Spleen (tissue), 11 donors: ENCODE data around the gene RASSF7. TPM values are rescaled to one million over a fixed set of nuclear protein-coding genes. Genes with fewer than 3 reads are reported as not detected.

ENCODE experiments used
- DNase-seq: peaks from one replicate; pipeline ENCODE4 v3.0.0-alpha.2; 2020
- H3K27ac ChIP-seq, 8 donors: fragments of 200-600 bp; sonication (generic) in 7 of 8; 1 replicate in 4 of 8; 2 replicates in 4 of 8; pipeline versions ENCODE4 v1.5.0 to v1.8.0; 2016 to 2021; ENCODE audit warnings: inconsistent platforms in 4 of 8, mild to moderate bottlenecking in 4 of 8, moderate library complexity in 1 of 8
- H3K27me3 ChIP-seq, 7 donors: fragments of 200-600 bp; sonication (generic) in 6 of 7; replicated peaks in 1 of 7; 1 replicate in 4 of 7; 2 replicates in 3 of 7; pipeline versions ENCODE4 v1.5.0 to v1.8.0; 2016 to 2021; ENCODE audit warnings: inconsistent platforms in 3 of 7, mild to moderate bottlenecking in 1 of 7
- H3K36me3 ChIP-seq, 6 donors: fragments of 200-600 bp; sonication (generic) in 5 of 6; 1 replicate in 4 of 6; 2 replicates in 2 of 6; pipeline versions ENCODE4 v1.5.0 to v1.8.0; 2016 to 2021; ENCODE audit warnings: inconsistent platforms in 2 of 6
- H3K4me1 ChIP-seq, 6 donors: fragments of 200-600 bp; sonication (generic) in 5 of 6; 1 replicate in 3 of 6; 2 replicates in 3 of 6; pipeline versions ENCODE4 v1.5.0 to v1.8.0; 2016 to 2021; ENCODE audit warnings: inconsistent platforms in 3 of 6
- H3K4me3 ChIP-seq, 8 donors: fragments of 200-600 bp; sonication (generic) in 7 of 8; 1 replicate in 4 of 8; 2 replicates in 4 of 8; pipeline versions ENCODE4 v1.5.0 to v1.8.0; 2016 to 2021; ENCODE audit warnings: inconsistent platforms in 4 of 8, mild to moderate bottlenecking in 4 of 8, moderate library complexity in 2 of 8
- H3K9me3 ChIP-seq, 8 donors: fragments of 200-600 bp; sonication (generic) in 7 of 8; 1 replicate in 4 of 8; 2 replicates in 4 of 8; pipeline versions ENCODE4 v1.5.0 to v1.8.0; 2016 to 2021; ENCODE audit warnings: inconsistent platforms in 4 of 8
- CTCF ChIP-seq, 11 experiments: fragments of 200-600 bp in 7 of 11; fragments of 450-650 bp in 4 of 11; sonication (generic) in 4 of 11; IDR thresholded peaks in 8 of 11; conservative IDR thresholded peaks in 3 of 11; 1 replicate in 7 of 11; 2 replicates in 4 of 11; pipeline versions ENCODE4 v1.4.0 to v1.8.0; 2016 to 2021; ENCODE audit warnings: antibody characterized with exemption in 11 of 11, inconsistent platforms in 4 of 11, mild to moderate bottlenecking in 1 of 11
- POLR2A ChIP-seq, 3 donors: fragments of 450-650 bp; IDR thresholded peaks; one replicate each; pipeline ENCODE4 v1.5.1; 2017; ENCODE audit warnings: antibody characterized with exemption in 3 of 3, mild to moderate bottlenecking in 1 of 3
- POLR2AphosphoS5 ChIP-seq, 3 donors: sonication (generic); formaldehyde crosslinking; IDR thresholded peaks; one replicate each; pipeline ENCODE4 v1.5.1; 2017; ENCODE audit warnings: antibody characterized with exemption in 3 of 3
- WGBS, 5 donors: extraction: QIAGEN DNeasy Blood & Tissue Kit in 3 of 5; methylation state at CpG; one replicate each; pipeline versions ENCODE4 v1.1.5 to v1.1.7; 2013 to 2018; 5-methylcytosine and 5-hydroxymethylcytosine counted together
- intact Hi-C: fragments of 100-400 bp; cut with DNase I; formaldehyde crosslinking; loops from one replicate; pipeline ENCODE4 v1.15.0; 2023; ENCODE audit warnings: low total_unique reads
- polyA plus RNA-seq, 3 donors: library from polyadenylated mRNA; stranded (reverse); fragments of 200-250 nt; gene quantifications; one replicate each; pipeline ENCODE4 v1.2.1, GENCODE V29; 2013
- total RNA-seq, 7 donors: library from RNA; depleted of rRNA in 3 of 7; stranded (reverse); fragments of >200 nt in 3 of 7; fragmentation: NEBNext Ultra II Directional in 4 of 7; extraction: Animal tissue kit (Norgen Biotek cat#: 25700) in 4 of 7; gene quantifications; one replicate each; pipeline versions ENCODE4 v1.1.0 to v1.2.1, GENCODE V29; 2016 to 2021
- donor health status: healthy with polysubstance abuse.
- donor health status: DM: no; HTN: no; CAD: no; lungs with moderate emphysema.
- donor health status: DM: no; HTN: no; CAD: no.
- donor health status: Bipolar disorder and iron deficiency.
- donor health status: healthy.
- donor health status: DM: no; HTN: no; CAD: no.
- donor health status: DM: yes; HTN: yes; CAD: no.

Gene RASSF7
- total and polyA plus RNA-seq, 10 donors, result 8.3 to 39.6 (median 26.6) TPM

- DNase-seq, result peak; percentile 75
- intact Hi-C loops, result no loop called here
- peaks cover 0 to 20% (median 0%) of the 10 kb centered on the region in 7 donors for H3K27me3 ChIP-seq
These were observed 5.2 kb downstream of the RASSF7 start for GRCh38 chr11:565921-566509.

GRCh38 chr11:567011-567628, 6.3 kb downstream of the RASSF7 start:
- Histone ChIP-seq H3K9me3 (no peaks in the 10 kb centered on the region), H3K4me1 (peaks cover 5 to 36% (median 19%) of the 10 kb centered on the region in 6 donors), H3K27ac (peak overlapping the region in 3 of 8 donors; percentile 61 to 88 (median 83)), H3K36me3 (peaks cover 0 to 21% (median 3%) of the 10 kb centered on the region in 6 donors), H3K4me3 (no peak overlapping the region), H3K27me3 (peaks cover 0 to 20% (median 0%) of the 10 kb centered on the region in 7 donors)
- WGBS, 5 donors, result 91 to 98% (median 95%) methylated on average over 9 to 18 of the region's 18 CpGs
- DNase-seq, result peak; percentile 78
- no peak for TF ChIP-seq POLR2AphosphoS5 (IDR thresholded peaks at IDR 0.05)
- no peak for TF ChIP-seq CTCF (IDR thresholded peaks at IDR 0.05 in 8 of 11, conservative IDR thresholded peaks at IDR 0.05 in 3 of 11)
- TF ChIP-seq POLR2A (IDR thresholded peaks at IDR 0.05), result no peak
- intact Hi-C loops, result no loop called here

More at GRCh38 chr11:565921-566509, 5.2 kb downstream of the RASSF7 start:
- Histone ChIP-seq H3K36me3 (peaks cover 0 to 22% (median 3%) of the 10 kb centered on the region in 6 donors), H3K27ac (no peak overlapping the region), H3K9me3 (no peaks in the 10 kb centered on the region), H3K4me1 (peaks cover 12 to 47% (median 30%) of the 10 kb centered on the region in 6 donors), H3K4me3 (no peak overlapping the region)
- 85 to 91% (median 87%) methylated on average over 9 to 12 of the region's 12 CpGs for WGBS, 5 donors
- TF ChIP-seq POLR2AphosphoS5 (IDR thresholded peaks at IDR 0.05) (peak in 1 of 3 donors; percentile 28), POLR2A (IDR thresholded peaks at IDR 0.05) (no peak), CTCF (IDR thresholded peaks at IDR 0.05 in 8 of 11, conservative IDR thresholded peaks at IDR 0.05 in 3 of 11) (no peak)

GRCh38 chr11:567629-568292, 7.0 kb downstream of the RASSF7 start:
- intact Hi-C loops, result no loop called here
- peak overlapping the region; percentile 38 to 88 (median 66) for H3K27ac ChIP-seq

More at GRCh38 chr11:567629-568292, 7.0 kb downstream of the RASSF7 start:
- H3K27me3 ChIP-seq, result peaks cover 0 to 20% (median 0%) of the 10 kb centered on the region in 7 donors
- DNase-seq, result peak; percentile 87
- WGBS, 5 donors, result 27 to 49% (median 35%) methylated on average over 16 to 41 of the region's 41 CpGs
- peak overlapping the region; percentile 16 to 82 (median 53) for H3K4me3 ChIP-seq
- H3K36me3 ChIP-seq, result peaks cover 0 to 15% (median 3%) of the 10 kb centered on the region in 6 donors
- peaks cover 5 to 29% (median 14%) of the 10 kb centered on the region in 6 donors for H3K4me1 ChIP-seq
- no peaks in the 10 kb centered on the region for H3K9me3 ChIP-seq
- TF ChIP-seq POLR2A (IDR thresholded peaks at IDR 0.05) (no peak), CTCF (IDR thresholded peaks at IDR 0.05 in 8 of 11, conservative IDR thresholded peaks at IDR 0.05 in 3 of 11) (no peak), POLR2AphosphoS5 (IDR thresholded peaks at IDR 0.05) (no peak)
